ENCODE data around the gene TREML4. TPM values are rescaled to one million over a fixed set of nuclear protein-coding genes. Genes with fewer than 3 reads are reported as not detected.

Gene TREML4
- total RNA-seq, 3 donors from 2014 or later (not counting 1 experiment from before 2014, with no cell fraction given), result 0.21 to 2.1 (median 0.32) TPM

- 94% methylated on average over 4 of the region's 4 CpGs for WGBS (ENCODE audit: insufficient coverage)
- intact Hi-C loops (cut with micrococcal nuclease), result no loop called here
- Mint-ChIP-seq H3K36me3 (no peaks in the 10 kb centered on the region), H3K4me1 (peaks cover 18 to 20% of the 10 kb centered on the region in 2 donors), H3K27me3 (ENCODE audit: low read depth in 2 of 2) (peaks cover 3 to 4% of the 10 kb centered on the region in 2 donors), H3K9me3 (no peaks in the 10 kb centered on the region), H3K27ac (no peak overlapping the region), H3K4me3 (no peak overlapping the region)
- no peak for TF ChIP-seq CTCF (IDR thresholded peaks at IDR 0.05)
- no peak for DNase-seq
- peaks cover 7% of the 10 kb centered on the region for H3K4me1 ChIP-seq (ENCODE audit: control insufficient read depth, insufficient read depth, low read length)
- H3K36me3 ChIP-seq (ENCODE audit: control insufficient read depth, insufficient read depth, low read length), result no peaks in the 10 kb centered on the region
- H3K27ac ChIP-seq (ENCODE audit: low read length), result no peak overlapping the region
- H3K9me3 ChIP-seq (ENCODE audit: control insufficient read depth, insufficient read depth, low read length), result no peaks in the 10 kb centered on the region
- ATAC-seq, result no peak
- H3K27me3 ChIP-seq (ENCODE audit: control insufficient read depth, insufficient read depth, low read length), result no peaks in the 10 kb centered on the region
- no peak overlapping the region for H3K4me3 ChIP-seq (ENCODE audit: low read length)
These were observed 1.6 kb downstream of the TREML4 start for GRCh38 chr6:41229721-41230120.

- H3K4me1 ChIP-seq (ENCODE audit: control insufficient read depth, insufficient read depth, low read length), result peaks cover 7% of the 10 kb centered on the region
- Mint-ChIP-seq H3K4me3 (no peak overlapping the region), H3K9me3 (no peaks in the 10 kb centered on the region), H3K27me3 (ENCODE audit: low read depth in 2 of 2) (peaks cover 0 to 3% of the 10 kb centered on the region in 2 donors), H3K4me1 (peaks cover 18 to 20% of the 10 kb centered on the region in 2 donors), H3K27ac (no peak overlapping the region), H3K36me3 (no peaks in the 10 kb centered on the region)
- WGBS (ENCODE audit: insufficient coverage), result 94% methylated on average over 5 of the region's 5 CpGs
- no peak for TF ChIP-seq CTCF (IDR thresholded peaks at IDR 0.05)
- H3K27me3 ChIP-seq (ENCODE audit: control insufficient read depth, insufficient read depth, low read length), result no peaks in the 10 kb centered on the region
- H3K4me3 ChIP-seq (ENCODE audit: low read length), result no peak overlapping the region
- no peak for DNase-seq
- H3K27ac ChIP-seq (ENCODE audit: low read length), result no peak overlapping the region
- H3K9me3 ChIP-seq (ENCODE audit: control insufficient read depth, insufficient read depth, low read length), result no peaks in the 10 kb centered on the region
- no peak for ATAC-seq
- intact Hi-C loops (cut with micrococcal nuclease), result no loop called here
- no peaks in the 10 kb centered on the region for H3K36me3 ChIP-seq (ENCODE audit: control insufficient read depth, insufficient read depth, low read length)
These were observed 3.1 kb downstream of the TREML4 start for GRCh38 chr6:41231246-41231645.

- no peaks in the 10 kb centered on the region for H3K27me3 ChIP-seq (ENCODE audit: control insufficient read depth, insufficient read depth, low read length)
- Mint-ChIP-seq H3K4me1 (peaks cover 20 to 23% of the 10 kb centered on the region in 2 donors), H3K36me3 (no peaks in the 10 kb centered on the region), H3K4me3 (peak overlapping the region; percentile 55), H3K9me3 (no peaks in the 10 kb centered on the region), H3K27ac (peak overlapping the region in 1 of 2 donors; percentile 55), H3K27me3 (ENCODE audit: low read depth in 2 of 2) (peaks cover 3 to 6% of the 10 kb centered on the region in 2 donors)
- 83% methylated on average over 3 of the region's 6 CpGs for WGBS (ENCODE audit: insufficient coverage)
- H3K27ac ChIP-seq (ENCODE audit: low read length), result no peak overlapping the region
- H3K9me3 ChIP-seq (ENCODE audit: control insufficient read depth, insufficient read depth, low read length), result no peaks in the 10 kb centered on the region
- peaks cover 7% of the 10 kb centered on the region for H3K4me1 ChIP-seq (ENCODE audit: control insufficient read depth, insufficient read depth, low read length)
- DNase-seq, result no peak
- intact Hi-C loops (cut with micrococcal nuclease), result no loop called here
- no peaks in the 10 kb centered on the region for H3K36me3 ChIP-seq (ENCODE audit: control insufficient read depth, insufficient read depth, low read length)
- no peak overlapping the region for H3K4me3 ChIP-seq (ENCODE audit: low read length)
- ATAC-seq, result peak; percentile 76 to 95 (median 92)
- TF ChIP-seq CTCF (IDR thresholded peaks at IDR 0.05), result no peak
These were observed 4.5 kb downstream of the TREML4 start for GRCh38 chr6:41232667-41233066.

- no peaks in the 10 kb centered on the region for H3K9me3 Mint-ChIP-seq
- H3K36me3 Mint-ChIP-seq, result no peaks in the 10 kb centered on the region
- Histone ChIP-seq H3K36me3 (ENCODE audit: control insufficient read depth, insufficient read depth, low read length) (no peaks in the 10 kb centered on the region), H3K4me1 (ENCODE audit: control insufficient read depth, insufficient read depth, low read length) (no peaks in the 10 kb centered on the region), H3K27me3 (ENCODE audit: control insufficient read depth, insufficient read depth, low read length) (peaks cover 8% of the 10 kb centered on the region), H3K27ac (ENCODE audit: low read length) (no peak overlapping the region), H3K4me3 (ENCODE audit: low read length) (no peak overlapping the region), H3K9me3 (ENCODE audit: control insufficient read depth, insufficient read depth, low read length) (no peaks in the 10 kb centered on the region)
- TF ChIP-seq CTCF (IDR thresholded peaks at IDR 0.05), result no peak
- DNase-seq, result no peak
- 91% methylated on average over 4 of the region's 4 CpGs for WGBS (ENCODE audit: insufficient coverage)
- H3K4me1 Mint-ChIP-seq, result peaks cover 17 to 19% of the 10 kb centered on the region in 2 donors
- H3K27me3 Mint-ChIP-seq (ENCODE audit: low read depth in 2 of 2), result peaks cover 10 to 15% of the 10 kb centered on the region in 2 donors
- no peak for ATAC-seq
- H3K4me3 Mint-ChIP-seq, result no peak overlapping the region
- H3K27ac Mint-ChIP-seq, result peak overlapping the region in 1 of 2 donors; percentile 48
- intact Hi-C loops (cut with micrococcal nuclease), result no loop called here
These were observed 8.1 kb downstream of the TREML4 start for GRCh38 chr6:41236276-41236675.
